ENCODE results near the gene C2orf49.

The C2orf49 gene

GRCh38 chr2:105384216-105384615 lies 46.9 kb downstream of the C2orf49 start:
- DNase-seq: no peak

GRCh38 chr2:105384861-105385260 lies 47.5 kb downstream of the C2orf49 start:
- no peak for DNase-seq

GRCh38 chr2:105385731-105386540 lies 48.6 kb downstream of the C2orf49 start:
- DNase-seq: no peak

DNA sequence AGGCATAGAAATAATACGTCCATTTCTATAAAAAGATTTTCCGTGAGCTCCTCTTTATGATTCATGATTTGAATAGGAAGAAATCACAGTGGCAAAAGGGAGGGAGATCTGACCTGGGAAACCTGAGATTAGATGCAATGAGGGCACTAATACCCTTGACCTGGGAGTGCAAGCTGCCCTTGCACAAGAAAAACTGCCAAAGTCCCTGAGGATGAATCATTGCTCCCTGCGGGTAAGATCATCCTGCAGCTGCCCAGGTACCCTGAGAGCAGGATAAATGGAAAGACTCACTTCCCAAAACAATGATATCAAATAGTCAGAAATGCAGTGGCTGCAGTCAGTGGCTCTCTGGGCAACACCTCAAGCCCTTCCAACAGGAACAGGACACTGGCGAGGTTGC lies 49.9 kb downstream of the C2orf49 start:
- no peak for DNase-seq

DNA sequence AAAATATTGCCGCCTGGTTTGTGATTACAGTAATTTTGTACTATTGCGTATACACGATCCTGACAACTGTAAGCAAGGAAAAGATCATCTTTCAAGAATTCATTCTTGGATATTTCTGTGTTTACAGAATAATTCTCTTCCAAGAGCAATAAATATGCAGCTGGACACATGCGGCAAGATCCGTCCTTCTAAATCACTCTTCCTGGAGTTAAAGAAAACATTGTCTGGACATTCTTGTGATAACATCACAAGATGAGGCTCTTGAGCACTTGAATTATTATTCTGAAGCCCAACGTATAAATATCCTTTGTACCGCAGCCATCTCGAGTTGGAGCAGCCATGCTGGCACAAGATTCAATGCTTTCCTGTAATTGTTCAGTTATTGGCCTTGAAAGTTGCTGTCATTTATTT lies 51.6 kb downstream of the C2orf49 start:
- no peak for DNase-seq

DNA sequence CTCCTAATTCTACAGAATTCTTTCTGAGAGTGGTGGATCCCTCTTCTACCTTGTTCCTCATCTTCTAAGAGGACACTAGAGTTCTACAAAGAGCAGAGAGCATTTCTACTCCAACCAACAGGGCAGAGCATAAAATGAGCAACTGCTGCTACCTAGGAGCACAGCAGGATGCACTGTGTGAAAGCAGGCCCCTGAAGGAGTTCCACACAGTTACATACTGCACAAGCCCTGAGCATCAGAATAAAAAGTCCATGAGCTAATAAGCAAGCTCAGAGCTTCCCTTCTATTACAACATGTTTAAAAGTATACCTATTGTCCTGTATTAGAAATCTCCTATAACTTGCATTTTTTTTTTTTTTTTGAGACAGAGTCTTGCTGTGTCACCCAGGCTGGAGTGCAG lies 53.1 kb downstream of the C2orf49 start:
- no peak for DNase-seq

GRCh38 chr2:105391058-105391627 lies 53.8 kb downstream of the C2orf49 start:
- DNase-seq: no peak

DNA sequence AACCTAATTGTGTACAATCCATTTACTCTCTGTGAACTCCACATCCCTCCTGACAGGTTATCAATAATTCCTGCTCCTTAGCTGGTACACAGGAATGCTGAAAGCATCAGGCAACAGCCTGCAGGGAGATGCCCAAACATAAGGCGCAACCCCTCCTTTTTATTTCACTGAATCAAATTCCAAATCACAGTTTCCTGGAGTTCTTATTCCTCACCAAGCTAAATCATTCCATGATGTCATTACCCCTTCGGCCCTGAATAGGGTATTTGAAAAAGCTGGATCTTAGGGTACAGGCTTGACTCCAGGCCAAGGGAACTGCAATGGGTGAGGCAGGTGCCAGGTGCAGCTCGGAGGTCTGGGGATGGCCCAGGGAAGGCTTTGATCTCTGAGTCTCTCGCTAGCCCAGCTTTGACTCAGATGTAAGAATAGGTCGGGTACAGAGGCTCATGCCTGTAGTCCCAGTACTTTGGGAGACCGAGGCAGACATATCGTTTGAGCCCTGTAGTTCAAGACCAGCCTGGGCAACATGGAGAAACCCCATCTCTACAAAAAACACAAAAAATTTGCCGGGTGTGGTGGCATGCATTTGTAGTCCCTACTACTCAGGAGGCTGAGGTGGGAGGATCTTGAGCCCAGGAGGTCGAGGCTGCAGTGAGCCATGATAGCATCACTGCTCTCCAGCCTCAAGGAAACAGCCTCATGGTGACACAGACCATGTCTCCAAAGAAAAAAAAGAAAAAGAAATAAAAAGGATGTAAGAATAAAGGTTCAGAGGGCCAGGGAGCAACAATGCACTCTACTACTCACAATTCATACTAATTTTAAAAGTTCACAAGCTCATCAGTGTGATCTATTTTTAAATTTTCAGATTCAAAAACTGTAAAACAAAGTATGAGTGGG lies 54.7 kb downstream of the C2orf49 start:
- no peak for DNase-seq

DNA sequence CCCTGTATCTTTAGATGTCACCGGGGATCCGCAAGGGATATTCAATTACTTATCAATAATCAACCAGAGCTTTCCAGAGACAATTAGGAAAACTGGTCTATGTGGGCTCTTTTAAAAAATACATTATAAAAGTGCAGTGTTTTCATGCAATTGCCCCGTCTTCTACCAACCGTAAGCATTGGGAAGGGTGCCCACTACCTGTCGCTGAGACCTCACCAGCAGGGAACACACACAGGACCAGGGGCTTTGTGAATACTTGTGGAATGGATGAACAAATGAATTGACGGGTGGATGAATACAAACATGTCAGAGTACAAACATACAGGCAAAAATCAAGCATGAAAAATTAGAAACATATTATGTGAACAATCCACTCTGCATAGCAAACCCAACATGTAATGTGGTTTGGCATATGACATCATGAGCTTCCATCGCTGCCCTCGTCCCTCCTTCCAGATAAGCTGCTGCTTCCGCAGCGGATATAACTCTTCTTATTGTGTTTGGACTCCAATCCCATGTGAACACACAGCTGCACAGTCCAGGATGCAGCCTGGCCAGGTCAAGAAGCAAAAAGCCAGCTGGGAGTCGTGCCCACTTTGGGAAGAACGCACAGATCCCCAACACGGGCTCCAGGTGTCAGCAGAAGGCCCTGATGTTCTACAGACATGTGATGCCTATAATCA lies 56.2 kb downstream of the C2orf49 start:
- no peak for DNase-seq

DNA sequence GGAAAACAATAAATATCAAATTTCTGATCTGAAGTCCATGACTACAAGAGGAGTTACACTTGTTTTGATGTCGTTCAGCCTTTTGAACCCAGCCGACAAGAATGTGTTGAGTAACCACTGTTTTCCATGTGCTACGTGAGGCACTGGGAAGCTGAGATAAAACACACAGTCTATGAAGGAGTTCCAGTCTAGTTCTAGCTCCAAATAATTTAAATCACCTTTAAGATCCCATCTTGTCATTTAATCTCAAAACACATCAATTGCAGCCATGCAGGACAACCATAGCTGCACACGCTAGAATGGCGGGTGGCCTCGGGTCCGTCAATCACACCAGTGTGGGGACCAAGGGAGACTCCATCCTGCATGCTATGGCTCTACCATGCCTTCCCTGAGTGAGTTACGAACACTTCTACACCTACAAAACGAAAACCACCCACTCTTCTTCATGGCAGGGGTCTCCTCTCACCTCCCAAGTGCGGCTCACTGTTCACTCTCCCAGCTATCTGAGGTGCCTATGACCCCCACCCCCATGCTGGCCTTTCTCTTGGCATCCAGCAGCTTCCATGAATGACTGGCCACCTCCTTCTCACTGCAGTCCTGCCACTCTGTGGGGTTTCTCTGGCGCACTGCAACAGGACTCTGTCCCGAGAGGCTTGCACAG lies 57.7 kb downstream of the C2orf49 start:
- no peak for DNase-seq

DNA sequence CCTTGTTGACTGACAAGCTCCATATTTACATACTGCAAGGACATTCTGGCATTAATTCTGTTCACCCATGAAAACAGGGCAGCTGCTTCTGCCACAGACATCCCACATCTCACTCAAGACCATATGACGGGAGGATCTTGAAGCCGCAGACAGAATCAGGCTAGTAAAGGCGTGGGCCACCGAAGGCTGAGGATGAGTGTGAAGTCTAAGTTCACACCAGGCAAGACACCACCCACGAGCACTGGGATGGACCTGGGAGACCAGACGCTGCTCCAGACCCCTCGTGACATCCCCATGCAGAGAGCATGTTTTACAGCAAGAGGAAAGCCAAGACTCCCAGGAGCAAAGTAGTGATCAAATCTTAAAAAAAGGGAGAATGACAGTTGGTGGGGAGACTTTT lies 58.4 kb downstream of the C2orf49 start:
- no peak for DNase-seq

DNA sequence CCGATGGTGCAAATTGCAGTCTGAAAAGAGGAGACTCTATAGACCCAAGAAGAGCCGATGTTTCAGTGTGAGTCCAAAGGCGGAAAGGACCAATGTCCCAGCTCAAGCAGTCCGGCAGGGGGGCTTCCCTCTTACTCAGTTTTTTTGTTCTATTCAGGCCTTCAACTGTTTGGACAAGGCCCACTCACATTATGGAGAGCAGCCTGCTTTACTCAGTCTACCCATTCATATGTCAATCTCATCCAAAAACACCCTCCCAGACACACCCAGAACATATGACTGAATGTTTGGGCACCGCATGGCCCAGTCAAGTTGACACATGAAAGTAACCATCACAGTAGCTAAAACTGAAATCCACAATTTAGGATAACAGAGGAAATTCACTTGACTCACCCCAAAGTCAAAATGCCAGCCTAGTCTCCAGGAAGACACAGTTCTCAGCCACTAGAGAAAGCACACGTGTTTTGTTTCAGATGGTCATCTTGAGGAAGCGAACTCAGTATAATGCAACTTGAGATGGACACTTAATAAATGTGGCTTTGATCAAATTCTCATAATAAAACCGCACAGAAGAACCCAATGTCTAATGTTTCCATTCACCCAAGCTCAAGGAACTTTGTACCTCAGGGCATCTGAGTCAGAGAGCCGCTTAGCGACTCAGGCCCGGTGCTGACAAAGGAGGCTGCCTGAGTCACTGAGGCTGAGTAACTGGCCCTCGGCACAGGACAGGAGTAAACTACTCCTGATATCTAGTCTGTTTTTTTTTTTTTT lies 59.1 kb downstream of the C2orf49 start:
- no peak for DNase-seq

DNA sequence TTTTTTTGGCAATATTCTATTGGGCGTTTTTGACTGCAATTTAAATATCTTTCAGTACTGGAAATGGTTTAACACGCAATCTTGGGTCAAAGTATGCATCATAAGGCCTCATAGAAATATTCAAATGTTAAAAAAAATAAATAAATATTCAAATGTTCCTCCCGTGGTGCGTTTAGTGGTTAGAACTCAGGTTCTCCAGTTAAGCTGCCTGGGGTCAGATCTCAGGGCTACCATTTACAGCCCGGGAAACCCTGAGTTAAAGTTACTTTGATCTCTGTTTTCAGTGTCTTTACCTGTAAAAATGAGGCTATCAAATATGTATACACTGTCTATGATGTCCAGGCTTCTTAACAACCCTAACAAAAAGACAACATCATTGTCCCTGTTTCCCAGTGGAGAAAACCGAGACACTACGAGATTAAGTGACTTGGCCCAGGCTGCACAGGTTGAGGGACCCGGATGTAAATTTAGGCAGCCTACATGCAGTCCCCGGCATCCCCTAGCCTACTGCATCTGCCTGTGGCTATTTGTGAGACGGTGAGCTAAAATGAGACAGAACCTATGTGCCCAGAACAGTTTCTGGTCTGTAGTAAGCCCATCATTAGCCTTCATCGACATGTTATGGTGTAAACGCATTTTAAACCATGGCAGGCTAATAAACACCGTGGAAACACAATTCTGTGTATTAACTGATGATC lies 59.8 kb downstream of the C2orf49 start:
- DNase-seq: no peak

DNA sequence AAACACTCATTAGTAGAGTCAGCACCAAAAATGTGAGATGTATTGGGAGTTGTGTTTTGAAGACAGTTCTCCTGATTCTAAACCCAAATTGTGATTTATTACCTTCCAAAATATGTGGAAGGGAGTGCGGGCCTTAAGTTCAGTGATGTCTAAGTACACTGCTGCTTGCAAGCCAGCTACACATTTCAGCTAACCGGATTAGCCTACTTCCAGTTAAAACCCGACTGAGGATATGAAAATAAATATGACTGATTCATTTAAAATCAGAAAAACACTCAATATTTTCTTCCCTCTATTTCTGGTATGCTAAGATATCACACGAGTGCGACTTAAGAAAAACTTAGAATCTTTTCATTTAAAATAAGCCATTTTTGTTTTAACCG lies 60.6 kb downstream of the C2orf49 start:
- DNase-seq: no peak

- DNase-seq: peak; percentile 68
Observed at GRCh38 chr2:105398336-105399206, 61.2 kb downstream of the C2orf49 start, which contains the start of gene FHL2. Gene FHL2, minus strand, starts transcription at chr2:105399051. Its CDS starts 12,535 bp downstream, at chr2:105386516.
